Ramos (cell line): ENCODE data around the gene CHRNA10.
"Not testable (repeated sequence)": the region's sequence is repeated elsewhere in the genome, so short reads cannot be mapped to it uniquely, and the experiment has no call there.

Experiments used
- in situ Hi-C: fragments of 300-500 bp; cut with MboI; formaldehyde crosslinking; loops from one replicate; pipeline ENCODE4 v1.14.3; 2022; ENCODE audit warnings: low sequenced_read_pairs; ENCODE audit not compliant: unreplicated experiment

CHRNA10 gene

DNA sequence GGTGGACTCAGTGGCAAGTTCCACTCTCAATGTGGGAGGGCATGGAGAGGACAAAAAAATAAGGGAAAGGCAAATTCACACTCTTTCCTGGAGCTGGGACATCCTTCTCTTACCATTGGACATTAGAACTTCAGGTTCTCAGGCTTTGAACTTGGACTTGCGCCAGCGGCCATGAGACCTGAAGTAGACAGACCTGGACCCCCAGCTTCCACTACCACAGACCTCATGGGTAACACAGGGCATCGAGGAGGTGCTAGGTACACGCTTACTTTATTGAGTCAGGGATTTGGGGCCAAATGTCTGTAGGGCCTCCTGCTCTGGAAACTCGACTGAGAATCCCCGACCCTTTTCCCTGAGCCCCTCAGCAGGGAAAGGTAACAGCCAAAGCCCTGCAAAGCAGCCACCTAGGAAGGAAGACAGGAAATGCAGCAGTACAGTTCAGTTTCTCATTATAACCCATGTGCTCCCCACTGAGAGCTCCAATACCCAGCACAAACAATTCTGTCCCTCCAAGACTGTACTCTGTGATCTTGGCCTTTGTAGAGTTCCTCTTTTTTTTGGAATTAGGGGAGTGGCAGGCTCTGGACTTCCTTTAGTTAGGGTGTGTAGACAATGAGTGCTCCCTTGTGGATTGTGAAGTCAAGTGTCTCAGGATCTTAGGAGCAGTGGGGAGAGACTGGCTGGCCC is 5.7 kb downstream of the CHRNA10 start:
- in situ Hi-C loops: no loop called here

GRCh38 chr11:3664032-3664630 is 7.1 kb downstream of the CHRNA10 start:
- in situ Hi-C loops: no loop called here

GRCh38 chr11:3662856-3663255 is 8.3 kb downstream of the CHRNA10 start:
- in situ Hi-C loops: no loop called here

DNA sequence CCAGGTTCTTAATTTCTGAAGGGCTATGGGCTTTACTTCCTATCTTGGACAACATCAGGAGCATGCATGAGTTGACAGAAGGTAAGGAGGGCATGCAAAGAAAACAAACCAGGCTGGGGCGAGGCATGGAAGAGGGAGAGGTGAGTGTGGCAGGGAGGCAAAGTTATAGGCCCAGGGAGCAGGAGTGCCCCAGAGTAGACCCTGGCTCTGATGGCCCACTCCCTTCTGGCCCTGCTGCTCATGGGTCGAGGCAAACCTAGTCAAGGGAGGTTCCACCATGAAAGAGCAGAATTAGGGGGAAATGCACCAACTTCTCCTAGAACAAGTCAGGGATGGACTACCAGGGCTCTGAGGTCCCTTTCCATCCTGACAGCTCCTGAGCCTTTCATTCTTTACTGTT is 10.2 kb downstream of the CHRNA10 start:
- in situ Hi-C loops: no loop called here

GRCh38 chr11:3659595-3660515 is 11.3 kb downstream of the CHRNA10 start:
- in situ Hi-C loops: no loop called here

GRCh38 chr11:3658252-3658651 is 12.9 kb downstream of the CHRNA10 start:
- in situ Hi-C loops: no loop called here

DNA sequence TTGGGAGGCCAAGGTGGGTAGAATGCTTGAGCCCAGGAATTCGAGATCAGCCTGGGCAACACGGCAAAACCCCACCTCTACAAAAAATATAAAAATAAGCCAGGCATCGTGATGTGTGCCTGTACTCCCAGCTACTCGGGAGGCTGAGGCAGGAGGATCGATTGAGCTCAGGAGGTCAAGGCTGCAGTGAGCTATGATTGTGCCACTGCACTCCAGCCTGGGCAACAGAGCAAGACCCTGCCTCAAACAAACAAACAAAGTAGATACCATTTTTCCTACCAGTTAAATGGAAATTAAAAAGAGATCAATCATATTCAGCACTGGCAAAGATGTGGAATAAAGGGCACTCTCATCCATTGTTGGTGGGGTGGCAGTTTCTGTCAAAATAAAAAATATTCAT is 13.9 kb downstream of the CHRNA10 start:
- in situ Hi-C loops: not testable (repeated sequence)

GRCh38 chr11:3655547-3655946 is 15.6 kb downstream of the CHRNA10 start:
- in situ Hi-C loops: no loop called here

DNA sequence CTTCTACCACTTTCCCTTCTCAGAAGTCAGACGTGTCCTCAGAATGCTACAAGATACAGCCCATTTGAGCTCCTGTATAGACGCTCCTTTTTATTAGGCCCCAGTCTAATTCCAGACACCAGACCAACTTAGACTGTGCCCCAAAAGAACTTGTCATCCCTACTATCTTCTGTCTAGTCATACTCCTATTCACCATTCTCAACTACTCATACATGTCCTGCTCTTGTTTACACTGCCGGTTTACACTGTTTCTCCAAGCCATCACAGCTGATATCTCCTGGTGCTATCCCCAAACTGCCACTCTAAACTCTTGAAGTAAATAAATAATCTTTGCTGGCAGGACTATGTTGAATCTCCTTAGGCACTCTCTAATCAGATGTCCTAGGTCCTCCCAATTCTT is 18.7 kb downstream of the CHRNA10 start:
- in situ Hi-C loops: not testable (repeated sequence)

DNA sequence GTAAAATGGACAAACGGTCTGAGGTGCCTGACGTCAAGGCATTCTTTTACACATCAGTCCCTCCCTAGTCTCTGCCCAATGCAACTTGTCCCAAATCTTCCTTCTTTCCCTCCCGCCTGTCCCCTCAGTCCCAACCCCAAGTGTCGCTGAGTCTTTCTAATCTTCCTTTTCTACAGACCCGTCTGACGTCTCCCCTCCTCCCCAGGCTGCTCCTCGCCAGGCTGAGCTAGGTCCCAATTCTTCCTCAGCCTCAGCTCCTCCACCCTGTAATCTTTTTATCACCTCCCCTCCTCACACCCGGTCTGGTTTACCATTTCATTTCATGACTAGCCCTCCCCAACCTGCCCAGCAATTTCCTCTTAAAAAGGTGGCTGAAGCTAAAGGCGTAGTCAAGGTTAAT is 21.8 kb downstream of the CHRNA10 start:
- in situ Hi-C loops: not testable (repeated sequence)

DNA sequence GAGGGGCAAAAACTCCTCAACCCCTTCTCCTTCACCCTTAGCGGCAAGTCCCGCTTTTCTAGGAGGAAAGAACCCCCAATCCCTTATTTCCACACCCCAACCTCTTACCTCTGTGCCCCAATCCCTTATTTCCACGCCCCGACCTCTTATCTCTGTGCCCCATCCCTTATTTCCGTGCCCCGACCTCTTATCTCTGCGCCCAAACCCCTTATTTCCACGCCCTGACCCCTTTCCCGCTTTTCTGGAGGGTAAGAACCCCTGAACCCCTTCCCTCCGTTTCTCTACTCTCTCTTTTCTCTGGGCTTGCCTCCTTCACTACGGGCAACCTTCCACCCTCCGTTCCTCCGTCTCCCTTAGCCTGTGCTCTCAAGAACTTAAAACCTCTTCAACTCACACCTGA is 22.3 kb downstream of the CHRNA10 start:
- in situ Hi-C loops: not testable (repeated sequence)

- in situ Hi-C loops: no loop called here
These were observed 25.6 kb downstream of the CHRNA10 start for GRCh38 chr11:3645552-3645951.

GRCh38 chr11:3644817-3645235 is 26.4 kb downstream of the CHRNA10 start, which contains the start of gene ART1:
Gene ART1, plus strand, starts transcription at chr11:3645128. Its CDS starts 14,086 bp downstream, at chr11:3659214.
- in situ Hi-C loops: no loop called here

DNA sequence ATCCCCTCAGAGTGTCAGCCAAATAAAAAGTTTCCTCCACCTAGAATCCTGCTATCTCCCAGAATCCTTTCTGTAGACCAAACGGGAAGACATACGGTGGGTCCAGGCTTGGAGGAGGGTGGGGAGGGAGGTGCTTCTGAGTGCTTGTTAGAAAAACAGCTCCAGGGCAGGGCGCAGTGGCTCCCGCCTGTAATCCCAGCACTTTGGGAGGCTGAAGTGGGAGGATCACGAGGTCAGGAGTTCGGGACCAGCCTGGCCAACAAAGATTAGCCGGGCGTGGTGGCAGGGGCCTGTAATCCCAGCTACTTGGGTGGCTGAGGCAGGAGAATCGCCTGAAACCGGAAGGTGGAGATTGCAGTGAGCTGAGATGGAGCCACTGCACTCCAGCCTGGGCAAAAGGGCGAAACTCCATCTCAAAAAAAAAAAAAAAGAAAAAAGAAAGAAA is 28.1 kb downstream of the CHRNA10 start:
- in situ Hi-C loops: not testable (repeated sequence)

GRCh38 chr11:3642071-3642951 is 28.9 kb downstream of the CHRNA10 start:
- in situ Hi-C loops: no loop called here

GRCh38 chr11:3641701-3642070 is 29.5 kb downstream of the CHRNA10 start, which contains the start of gene ART5:
Gene ART5, minus strand, starts transcription at chr11:3641992. Its CDS starts 130 bp downstream, at chr11:3641862.
- in situ Hi-C loops: no loop called here

DNA sequence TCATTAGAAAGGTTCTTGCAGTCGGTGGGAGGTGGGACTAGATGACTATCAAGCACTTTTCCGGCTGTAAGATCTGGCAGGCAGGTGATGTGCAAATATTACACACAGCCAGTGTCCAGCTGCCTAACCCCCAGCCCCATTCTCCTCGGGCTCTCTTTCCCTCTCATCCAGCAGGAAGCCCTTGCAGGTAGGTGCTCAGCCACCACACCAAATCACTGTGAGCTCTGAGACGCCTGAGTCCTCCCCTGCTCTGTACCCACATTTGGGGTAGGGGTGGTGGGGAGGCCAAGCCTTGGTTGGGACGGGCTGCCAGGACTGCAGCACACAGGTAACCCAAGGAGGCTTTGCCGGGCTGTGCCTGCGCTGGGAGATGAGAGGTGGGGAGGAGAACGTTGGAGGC is 30.0 kb downstream of the CHRNA10 start:
- in situ Hi-C loops: no loop called here

GRCh38 chr11:3639841-3640240 is 31.3 kb downstream of the CHRNA10 start:
- in situ Hi-C loops: no loop called here

GRCh38 chr11:3638513-3638912 is 32.7 kb downstream of the CHRNA10 start:
- in situ Hi-C loops: no loop called here

DNA sequence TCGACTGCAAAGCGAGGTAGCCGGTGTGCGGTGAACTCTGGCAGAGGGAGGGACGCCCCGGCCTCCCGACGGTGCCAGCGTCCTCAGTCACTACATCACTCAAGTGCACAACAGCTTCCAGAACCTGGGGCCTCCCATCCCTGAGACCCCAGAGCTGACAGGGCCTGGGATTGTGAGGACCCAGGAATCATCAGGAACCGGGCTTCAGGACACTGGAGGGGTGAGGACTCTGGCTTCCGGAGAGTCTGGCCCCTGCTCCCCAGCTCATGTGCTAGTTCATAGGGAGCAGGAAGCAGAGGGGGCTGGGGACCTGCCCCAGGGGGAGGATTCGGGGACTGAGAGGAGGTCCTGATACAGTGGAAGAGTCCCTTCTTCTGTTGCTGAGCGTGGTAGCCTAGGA is 34.0 kb downstream of the CHRNA10 start:
- in situ Hi-C loops: no loop called here
